NCI-H2107 treated with DMSO at 0.1 percent for 48 hours (cell line): ENCODE measurements around the gene PIK3CD.
"Not testable (repeated sequence)": the region's sequence is repeated elsewhere in the genome, so short reads cannot be mapped to it uniquely, and the experiment has no call there.

Experiments used
- DNase-seq: peaks from one replicate; lab custom pipeline; 2025; ENCODE audit not compliant: unreplicated experiment; lab: John Stamatoyannopoulos, UW

The PIK3CD gene

GRCh38 chr1:9687874-9688582 is 36.5 kb downstream of the PIK3CD start:
- no peak for DNase-seq

- DNase-seq, result no peak
Measured at GRCh38 chr1:9688599-9688998, 37.1 kb downstream of the PIK3CD start.

- DNase-seq, result no peak
Measured at GRCh38 chr1:9689011-9689706, 37.6 kb downstream of the PIK3CD start.

GRCh38 chr1:9689971-9690381 is 38.4 kb downstream of the PIK3CD start:
- no peak for DNase-seq

- no peak for DNase-seq
Measured at GRCh38 chr1:9690440-9691107, 39.0 kb downstream of the PIK3CD start.

GRCh38 chr1:9691108-9691445 is 39.5 kb downstream of the PIK3CD start:
- no peak for DNase-seq

- DNase-seq, result no peak
Measured at GRCh38 chr1:9691691-9692090, 40.2 kb downstream of the PIK3CD start.

- DNase-seq, result no peak
Measured at GRCh38 chr1:9696793-9697192, 45.3 kb downstream of the PIK3CD start.

GRCh38 chr1:9699361-9699760 is 47.8 kb downstream of the PIK3CD start:
- no peak for DNase-seq

GRCh38 chr1:9700340-9700739 is 48.8 kb downstream of the PIK3CD start:
- no peak for DNase-seq

- DNase-seq, result no peak
Measured at GRCh38 chr1:9701665-9702064, 50.1 kb downstream of the PIK3CD start.

GRCh38 chr1:9703165-9703509 is 51.6 kb downstream of the PIK3CD start:
- no peak for DNase-seq

- no peak for DNase-seq
Measured at GRCh38 chr1:9703681-9704080, 52.1 kb downstream of the PIK3CD start.

GRCh38 chr1:9705337-9706093 is 54.0 kb downstream of the PIK3CD start:
- no peak for DNase-seq

GRCh38 chr1:9706178-9706577 is 54.6 kb downstream of the PIK3CD start:
- no peak for DNase-seq

- no peak for DNase-seq
Measured at GRCh38 chr1:9710037-9710436, 58.5 kb downstream of the PIK3CD start.

GRCh38 chr1:9711466-9712020 is 60.0 kb downstream of the PIK3CD start:
- no peak for DNase-seq

- DNase-seq, result not testable (repeated sequence)
Measured at GRCh38 chr1:9712767-9713166, 61.2 kb downstream of the PIK3CD start.

- no peak for DNase-seq
Measured at GRCh38 chr1:9714257-9714718, 62.8 kb downstream of the PIK3CD start.

GRCh38 chr1:9715536-9716226 is 64.2 kb downstream of the PIK3CD start:
- no peak for DNase-seq
